Large intestine (tissue), 3 donors: ENCODE measurements around the gene RASSF10. TPM values are rescaled to one million over a fixed set of nuclear protein-coding genes. Genes with fewer than 3 reads are reported as not detected.

Experiments used
- DNase-seq, 2 donors: peaks; one replicate each; pipeline versions ENCODE4 v3.0.0 to v3.0.0-alpha.2; 2013
- H3K27ac ChIP-seq: one replicate; pipeline ENCODE4 v1.5.1; 2013; ENCODE audit warnings: low read length
- H3K27me3 ChIP-seq: 2 replicates; pipeline ENCODE4 v1.6.1; 2013; ENCODE audit warnings: low read length; ENCODE audit not compliant: control insufficient read depth, insufficient read depth
- H3K36me3 ChIP-seq: 2 replicates; pipeline ENCODE4 v1.6.1; 2013; ENCODE audit warnings: low read length; ENCODE audit not compliant: control insufficient read depth, insufficient read depth
- H3K4me1 ChIP-seq: one replicate; pipeline ENCODE4 v1.6.1; 2013; ENCODE audit warnings: low read length; ENCODE audit not compliant: control insufficient read depth, insufficient read depth
- H3K4me3 ChIP-seq: one replicate; pipeline ENCODE4 v1.5.1; 2013; ENCODE audit warnings: low read length
- H3K9me3 ChIP-seq: one replicate; pipeline ENCODE4 v1.6.1; 2013; ENCODE audit warnings: mild to moderate bottlenecking, low read depth, low read length, moderate library complexity; ENCODE audit not compliant: control insufficient read depth
- WGBS: methylation state at CpG from one replicate; pipeline ENCODE4 v1.1.5; 2013; ENCODE audit warnings: low lambda C conversion rate; ENCODE audit not compliant: insufficient coverage; 5-methylcytosine and 5-hydroxymethylcytosine counted together
- polyA plus RNA-seq: library from polyadenylated mRNA; unstranded; fragments of 120-200 nt; gene quantifications from one replicate; pipeline ENCODE4 v1.2.1, GENCODE V29; 2013

RASSF10 gene
- polyA plus RNA-seq, 1 donor: 3.6 TPM

DNA sequence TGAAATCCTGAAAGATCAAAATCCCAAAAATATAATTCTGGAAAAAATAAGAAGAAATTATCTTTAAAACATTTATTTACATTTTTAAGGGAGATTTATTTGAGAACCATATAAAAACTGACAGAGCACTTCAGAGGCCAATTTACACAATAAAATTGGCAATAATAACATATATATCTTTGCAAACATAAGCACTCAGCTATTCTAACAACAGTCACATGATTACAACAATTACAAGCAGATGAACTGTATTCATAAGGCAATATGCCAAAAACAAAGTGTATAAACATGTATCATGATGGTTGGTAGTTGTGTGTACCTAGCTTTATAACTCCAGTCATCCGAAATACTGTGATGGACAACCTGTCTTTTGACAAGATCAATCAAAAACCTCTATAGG lies 17.7 kb upstream of the RASSF10 start:
- H3K27ac ChIP-seq: no peak overlapping the region
- 100% methylated on average over 1 of the region's 1 CpG for WGBS
- no peak for DNase-seq

GRCh38 chr11:12993626-12994025 lies 15.5 kb upstream of the RASSF10 start:
- no CpG with 5 or more reads among the region's 1 CpG for WGBS
- H3K36me3 ChIP-seq: no peaks in the 10 kb centered on the region
- H3K27ac ChIP-seq: no peak overlapping the region
- H3K9me3 ChIP-seq: no peaks in the 10 kb centered on the region
- H3K4me1 ChIP-seq: no peaks in the 10 kb centered on the region
- H3K4me3 ChIP-seq: no peak overlapping the region
- H3K27me3 ChIP-seq: no peaks in the 10 kb centered on the region
- DNase-seq: no peak

More for the DNA sequence above, 17.7 kb upstream of the RASSF10 start:
- no peaks in the 10 kb centered on the region for H3K27me3 ChIP-seq
- no peaks in the 10 kb centered on the region for H3K36me3 ChIP-seq
- no peak overlapping the region for H3K4me3 ChIP-seq
- no peaks in the 10 kb centered on the region for H3K9me3 ChIP-seq
- no peaks in the 10 kb centered on the region for H3K4me1 ChIP-seq

DNA sequence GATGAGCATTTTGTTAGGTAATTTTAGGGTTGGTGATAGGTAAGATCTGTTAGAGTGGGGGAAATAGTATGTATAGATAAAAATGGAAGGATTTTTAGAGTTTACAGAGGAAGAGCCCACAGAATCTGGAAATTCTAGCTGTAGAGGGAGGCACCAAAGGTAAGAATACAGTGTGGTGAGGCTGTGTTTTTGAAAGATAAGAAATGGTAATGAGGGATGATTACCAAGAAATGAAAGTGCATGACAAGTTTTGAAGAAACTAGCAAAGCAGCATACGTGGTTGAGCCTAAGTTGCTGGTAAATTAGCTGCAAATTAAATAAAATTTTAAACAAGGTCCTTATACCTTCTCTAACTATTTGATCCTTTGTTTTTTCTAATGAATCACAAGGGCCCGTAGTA lies 14.6 kb upstream of the RASSF10 start:
- Histone ChIP-seq H3K27me3 (no peaks in the 10 kb centered on the region), H3K9me3 (no peaks in the 10 kb centered on the region), H3K4me3 (no peak overlapping the region), H3K27ac (no peak overlapping the region), H3K36me3 (no peaks in the 10 kb centered on the region), H3K4me1 (no peaks in the 10 kb centered on the region)
- whole genome bisulfite sequencing: 75% methylated on average over 1 of the region's 2 CpGs
- no peak for DNase-seq

GRCh38 chr11:12995188-12995587 lies 13.9 kb upstream of the RASSF10 start:
- Histone ChIP-seq H3K27ac (no peak overlapping the region), H3K36me3 (no peaks in the 10 kb centered on the region), H3K4me1 (no peaks in the 10 kb centered on the region), H3K4me3 (no peak overlapping the region), H3K27me3 (no peaks in the 10 kb centered on the region), H3K9me3 (no peaks in the 10 kb centered on the region)
- DNase-seq: no peak

DNA sequence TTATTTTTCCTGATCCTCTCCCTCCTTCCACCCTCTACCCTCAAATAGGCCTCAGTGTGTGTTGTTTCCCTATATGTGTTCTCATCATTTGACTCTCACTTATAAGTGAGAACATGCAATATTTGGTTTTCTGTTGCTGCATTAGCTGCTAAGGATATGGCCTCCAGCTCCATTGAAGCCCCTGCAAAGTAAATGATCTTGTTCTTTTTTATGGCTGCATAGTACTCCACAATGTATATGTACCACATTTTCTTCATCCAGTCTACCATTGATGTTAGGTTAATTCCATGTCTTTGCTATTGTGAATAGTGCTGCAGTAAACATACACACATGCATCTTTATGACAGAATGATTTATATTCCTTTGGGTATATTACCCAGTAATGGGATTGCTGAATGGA lies 13.3 kb upstream of the RASSF10 start:
- Histone ChIP-seq H3K27ac (no peak overlapping the region), H3K4me3 (no peak overlapping the region), H3K4me1 (no peaks in the 10 kb centered on the region), H3K9me3 (no peaks in the 10 kb centered on the region), H3K27me3 (no peaks in the 10 kb centered on the region), H3K36me3 (no peaks in the 10 kb centered on the region)
- no peak for DNase-seq

GRCh38 chr11:12997168-12997567 lies 11.9 kb upstream of the RASSF10 start:
- Histone ChIP-seq H3K4me3 (no peak overlapping the region), H3K36me3 (no peaks in the 10 kb centered on the region), H3K4me1 (no peaks in the 10 kb centered on the region), H3K9me3 (no peaks in the 10 kb centered on the region), H3K27me3 (no peaks in the 10 kb centered on the region), H3K27ac (no peak overlapping the region)
- no peak for DNase-seq
- no CpG with 5 or more reads among the region's 1 CpG for WGBS

DNA sequence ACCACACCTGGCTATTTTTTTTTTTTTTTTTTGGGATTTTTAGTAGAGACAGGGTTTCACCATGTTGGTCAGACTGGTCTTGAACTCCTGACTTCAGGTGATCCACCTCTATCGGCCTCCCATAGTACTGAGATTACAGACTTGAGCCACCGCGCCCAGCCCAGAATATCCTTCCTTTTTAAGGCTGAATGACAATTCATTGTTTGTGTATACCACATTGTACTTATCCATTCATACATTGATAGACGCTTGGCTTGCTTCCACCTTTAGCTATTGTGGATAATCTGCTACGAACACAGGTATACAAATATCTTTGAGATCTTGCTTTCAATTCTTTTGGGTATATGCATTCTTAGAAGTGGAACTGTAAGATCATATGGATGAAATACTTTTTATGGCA lies 10.8 kb upstream of the RASSF10 start:
- no peak for DNase-seq
- H3K4me3 ChIP-seq: no peak overlapping the region
- no peak overlapping the region for H3K27ac ChIP-seq
- no peaks in the 10 kb centered on the region for H3K36me3 ChIP-seq
- no peaks in the 10 kb centered on the region for H3K9me3 ChIP-seq
- H3K4me1 ChIP-seq: no peaks in the 10 kb centered on the region
- WGBS: 100% methylated on average over 2 of the region's 5 CpGs
- H3K27me3 ChIP-seq: no peaks in the 10 kb centered on the region

DNA sequence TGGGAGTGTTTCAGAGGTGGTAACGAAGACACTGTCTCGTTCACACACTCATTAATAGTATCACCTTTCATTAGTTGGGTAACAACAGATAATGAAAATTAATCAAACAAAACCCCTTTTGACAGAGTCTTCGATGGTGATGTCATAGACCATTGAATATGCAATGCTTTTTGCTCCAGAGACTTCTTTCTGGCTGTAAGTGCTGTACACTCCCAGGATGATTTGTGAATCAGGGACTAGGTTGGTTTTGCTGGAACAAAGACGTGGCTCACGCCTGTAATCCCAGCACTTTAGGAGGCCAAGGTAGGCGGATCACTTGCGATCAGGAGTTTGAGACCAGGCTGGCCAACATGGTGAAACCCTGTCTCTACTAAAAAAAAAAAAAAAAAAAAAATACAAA lies 9.5 kb upstream of the RASSF10 start:
- no peaks in the 10 kb centered on the region for H3K36me3 ChIP-seq

GRCh38 chr11:13000116-13000515 lies 9.0 kb upstream of the RASSF10 start:
- WGBS: 100% methylated on average over 1 of the region's 3 CpGs
- Histone ChIP-seq H3K27me3 (no peaks in the 10 kb centered on the region), H3K36me3 (no peaks in the 10 kb centered on the region), H3K27ac (no peak overlapping the region), H3K4me1 (no peaks in the 10 kb centered on the region), H3K9me3 (no peaks in the 10 kb centered on the region), H3K4me3 (no peak overlapping the region)
- DNase-seq: no peak

More for the DNA sequence above, 9.5 kb upstream of the RASSF10 start:
- no CpG with 5 or more reads among the region's 7 CpGs for WGBS
- Histone ChIP-seq H3K4me3 (no peak overlapping the region), H3K27me3 (no peaks in the 10 kb centered on the region), H3K27ac (no peak overlapping the region), H3K4me1 (no peaks in the 10 kb centered on the region), H3K9me3 (no peaks in the 10 kb centered on the region)
- no peak for DNase-seq

GRCh38 chr11:13000721-13001120 lies 8.4 kb upstream of the RASSF10 start:
- no peaks in the 10 kb centered on the region for H3K4me1 ChIP-seq
- no CpG with 5 or more reads among the region's 5 CpGs for WGBS
- no peaks in the 10 kb centered on the region for H3K27me3 ChIP-seq
- no peak for DNase-seq
- no peaks in the 10 kb centered on the region for H3K9me3 ChIP-seq
- H3K27ac ChIP-seq: no peak overlapping the region
- no peak overlapping the region for H3K4me3 ChIP-seq
- no peaks in the 10 kb centered on the region for H3K36me3 ChIP-seq

- Histone ChIP-seq H3K4me3 (no peak overlapping the region), H3K27ac (no peak overlapping the region), H3K4me1 (peaks cover 18% of the 10 kb centered on the region), H3K9me3 (no peaks in the 10 kb centered on the region), H3K27me3 (peaks cover 12% of the 10 kb centered on the region), H3K36me3 (no peaks in the 10 kb centered on the region)
- WGBS: 83% methylated on average over 1 of the region's 4 CpGs
- DNase-seq: no peak
Observed at GRCh38 chr11:13003736-13004493, 5.2 kb upstream of the RASSF10 start.
